Stimulated activated naive CD8-positive, alpha-beta T cell treated with anti-CD3 and anti-CD28 coated beads, Interleukin-15, amount 100 ng/mL, for 72 hours (primary cell): Measurements from ENCODE around the gene SHOC2.

Source experiments
- ATAC-seq: fragments of 150-1000 bp; cut with Tn5 transposase; 2 replicates; pipeline ENCODE4 v1.10.0; 2021; ENCODE audit warnings: mild to moderate bottlenecking, moderate library complexity
- DNase-seq, 2 donors: peaks; one replicate each; pipeline ENCODE4 v3.0.0; 2021 to 2022
- H3K27ac Mint-ChIP-seq, 2 donors: one replicate each; pipeline ENCODE4 v1.8.0; 2022; ENCODE audit warnings: mild to moderate bottlenecking in 2 of 2, mixed read lengths in 2 of 2, moderate library complexity in 2 of 2
- H3K27me3 Mint-ChIP-seq: one replicate; pipeline ENCODE4 v1.8.0; 2022; ENCODE audit warnings: mixed read lengths
- H3K4me1 Mint-ChIP-seq: one replicate; pipeline ENCODE4 v1.8.0; 2022; ENCODE audit warnings: mild to moderate bottlenecking, mixed read lengths
- H3K4me3 Mint-ChIP-seq, 2 donors: one replicate each; pipeline ENCODE4 v1.8.0; 2022; ENCODE audit warnings: mild to moderate bottlenecking in 2 of 2, mixed read lengths in 2 of 2, moderate library complexity in 1 of 2
- H3K9me3 Mint-ChIP-seq, 2 donors: one replicate each; pipeline ENCODE4 v1.8.0; 2022; ENCODE audit warnings: mixed read lengths in 2 of 2

SHOC2 gene

DNA sequence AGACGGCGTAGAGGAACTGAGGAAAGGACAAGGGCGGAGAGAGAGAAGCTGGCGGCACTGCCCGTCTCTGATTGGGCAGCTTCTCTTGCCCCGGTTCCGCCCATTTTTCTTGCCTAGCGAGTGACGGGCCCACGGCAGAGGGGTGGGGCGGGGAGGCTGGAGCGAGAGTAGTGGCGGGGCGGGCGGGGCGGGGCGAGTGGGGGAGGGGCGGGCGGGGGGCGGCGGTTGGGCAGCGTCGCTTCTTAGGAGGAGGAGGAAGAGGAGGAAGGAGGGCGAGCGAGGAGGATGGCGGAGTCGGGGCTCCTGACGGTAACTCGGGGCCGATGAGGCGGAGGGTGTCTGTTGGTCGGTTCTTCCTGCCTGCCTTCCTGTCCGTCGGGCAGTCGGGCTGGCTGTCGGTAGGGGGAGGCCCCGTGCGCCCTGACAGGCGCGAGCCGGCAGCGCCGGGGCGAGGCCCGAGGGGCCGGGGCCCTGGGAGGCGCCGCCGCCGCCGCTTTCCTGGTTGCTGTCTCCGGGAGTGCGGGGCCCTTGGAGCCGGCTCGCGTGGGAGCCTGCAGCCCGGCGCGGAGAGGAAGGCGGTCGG lies at the start of gene SHOC2:
TSS of gene SHOC2 (plus strand) at position 256 of the 583 bp plus-strand sequence. CDS start 44,755 bp downstream, outside the sequence.
- Mint-ChIP-seq H3K27me3 (no peaks in the 10 kb centered on the region), H3K9me3 (no peaks in the 10 kb centered on the region), H3K4me1 (peaks cover 45% of the 10 kb centered on the region), H3K4me3 (peak within 1 kb of the TSS; percentile 90 to 97), H3K27ac (peak within 1 kb of the TSS; percentile 99 to 100)
- DNase-seq (peak; percentile 98 to 100), ATAC-seq (peak; percentile 67)

DNA sequence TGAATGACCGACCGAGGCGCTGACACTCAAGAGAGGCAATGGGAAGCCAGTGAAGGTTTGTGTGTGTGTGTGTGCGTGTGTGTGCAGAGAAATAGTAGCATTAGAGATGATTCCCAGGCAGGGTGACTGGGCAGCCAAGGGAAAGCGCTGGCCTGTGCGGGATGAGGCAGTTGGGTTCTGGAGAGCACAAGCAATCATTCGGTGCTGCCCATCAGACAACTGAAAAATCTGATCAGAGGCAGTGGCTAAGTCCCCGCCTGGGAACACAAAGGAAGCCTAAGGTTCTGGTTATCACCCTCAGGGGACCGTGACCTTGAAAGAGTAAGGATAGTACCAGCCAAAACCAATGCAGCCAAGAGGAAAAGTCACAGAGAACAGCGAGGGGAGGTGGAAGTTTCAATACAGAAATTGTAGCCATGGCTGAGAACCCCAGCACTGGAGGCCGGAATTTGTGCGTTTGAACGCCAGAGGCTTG lies 48.5 kb upstream of the SHOC2 start:
- Mint-ChIP-seq H3K4me1 (peaks cover 62% of the 10 kb centered on the region), H3K4me3 (peak overlapping the region; percentile 83 to 93), H3K27me3 (no peaks in the 10 kb centered on the region), H3K27ac (peak overlapping the region; percentile 97 to 98), H3K9me3 (no peaks in the 10 kb centered on the region)
- DNase-seq (no peak), ATAC-seq (no peak)

DNA sequence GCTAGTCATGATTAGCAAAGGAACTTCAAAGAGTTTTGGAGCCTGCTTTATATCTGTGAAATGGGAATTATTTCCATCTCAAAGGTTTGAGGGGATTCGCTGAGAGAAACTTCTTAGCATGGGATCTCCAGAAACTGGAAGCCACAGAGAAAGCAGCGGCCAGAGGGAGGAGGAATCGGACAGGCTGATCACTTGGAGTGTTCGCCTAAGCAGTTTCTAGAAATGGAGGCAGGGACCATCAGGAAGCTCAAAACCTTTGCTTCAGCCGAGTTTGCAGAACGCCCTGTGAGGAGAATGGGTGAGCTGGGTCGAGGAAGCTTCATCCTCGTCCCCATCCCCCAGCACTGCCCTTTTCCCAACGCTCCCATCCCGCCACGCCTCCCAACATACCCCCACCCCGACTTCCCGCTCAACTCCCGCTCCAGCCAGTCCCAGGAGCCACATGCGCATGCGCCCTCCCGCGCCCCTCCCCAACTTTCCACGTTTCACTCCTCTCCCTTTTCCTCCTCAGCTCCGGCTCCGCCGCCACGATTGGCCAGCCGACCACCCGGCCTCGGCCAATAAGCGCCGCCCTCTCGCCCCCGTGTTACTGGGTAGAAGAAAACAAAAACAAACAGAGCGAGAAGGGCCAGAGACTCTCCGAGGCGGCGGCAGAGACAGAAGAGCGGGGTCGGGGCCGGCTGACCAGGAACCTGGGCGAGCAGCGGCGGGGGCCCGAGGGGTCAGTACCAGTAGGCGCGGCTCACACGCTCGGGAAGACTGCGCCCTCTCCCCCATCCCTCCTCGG lies 47.9 kb upstream of the SHOC2 start, which contains the start of gene PDCD4:
TSS of gene PDCD4 (plus strand) at position 631 of the 787 bp plus-strand sequence. CDS start 4,100 bp downstream, outside the sequence.
- Mint-ChIP-seq H3K27me3 (no peaks in the 10 kb centered on the region), H3K4me1 (peaks cover 58% of the 10 kb centered on the region), H3K27ac (peak within 1 kb of the TSS; percentile 98 to 100), H3K9me3 (no peaks in the 10 kb centered on the region), H3K4me3 (peak within 1 kb of the TSS; percentile 83 to 93)
- DNase-seq (peak; percentile 91 to 96), ATAC-seq (peak; percentile 80)

DNA sequence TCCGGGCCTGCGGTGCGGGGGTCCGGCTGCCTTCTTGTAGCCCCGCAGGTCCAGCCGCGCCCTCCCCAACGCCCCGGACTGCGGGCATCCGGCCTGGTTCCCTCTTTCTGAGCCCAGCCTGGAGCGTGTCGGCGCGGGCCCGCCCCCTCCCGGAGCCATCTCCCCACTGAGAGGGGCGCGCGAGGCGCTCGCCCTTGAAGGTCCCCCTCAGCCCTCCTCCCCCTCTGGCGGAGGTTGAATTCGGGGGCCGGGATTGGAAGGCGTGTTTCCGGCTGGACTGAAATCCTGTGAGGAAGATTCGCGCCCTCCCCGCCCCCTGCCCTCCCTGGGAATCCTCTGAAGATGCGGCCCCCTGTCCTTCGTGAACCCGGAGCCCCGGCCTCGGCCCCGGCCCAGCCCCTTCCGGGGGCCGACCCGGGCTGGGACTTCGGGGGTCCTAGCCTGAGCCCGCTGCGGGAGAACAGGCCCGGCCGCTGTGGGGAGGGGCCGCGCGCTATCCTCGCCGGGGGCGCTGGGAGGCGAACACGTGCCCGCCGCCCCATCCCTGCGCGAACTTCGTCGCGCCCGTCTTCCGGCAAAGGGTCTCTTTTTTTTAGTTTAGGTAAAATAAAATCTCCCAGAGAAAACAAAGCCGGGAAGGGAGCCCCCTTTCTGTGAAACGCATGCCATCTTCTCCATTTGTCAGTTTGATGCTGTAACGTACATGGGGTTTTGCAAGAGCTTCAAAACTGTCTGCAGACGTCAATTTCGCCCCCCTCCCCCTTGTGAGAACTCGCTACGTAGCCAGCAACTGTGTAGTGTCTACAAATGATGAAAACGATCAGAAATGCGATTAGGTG lies 47.0 kb upstream of the SHOC2 start:
- Mint-ChIP-seq H3K27ac (peak overlapping the region; percentile 98 to 100), H3K27me3 (no peaks in the 10 kb centered on the region), H3K4me1 (peaks cover 54% of the 10 kb centered on the region), H3K9me3 (no peaks in the 10 kb centered on the region), H3K4me3 (peak overlapping the region; percentile 83 to 93)
- peak; percentile 83 for ATAC-seq
- DNase-seq = peak; percentile 86 to 91

DNA sequence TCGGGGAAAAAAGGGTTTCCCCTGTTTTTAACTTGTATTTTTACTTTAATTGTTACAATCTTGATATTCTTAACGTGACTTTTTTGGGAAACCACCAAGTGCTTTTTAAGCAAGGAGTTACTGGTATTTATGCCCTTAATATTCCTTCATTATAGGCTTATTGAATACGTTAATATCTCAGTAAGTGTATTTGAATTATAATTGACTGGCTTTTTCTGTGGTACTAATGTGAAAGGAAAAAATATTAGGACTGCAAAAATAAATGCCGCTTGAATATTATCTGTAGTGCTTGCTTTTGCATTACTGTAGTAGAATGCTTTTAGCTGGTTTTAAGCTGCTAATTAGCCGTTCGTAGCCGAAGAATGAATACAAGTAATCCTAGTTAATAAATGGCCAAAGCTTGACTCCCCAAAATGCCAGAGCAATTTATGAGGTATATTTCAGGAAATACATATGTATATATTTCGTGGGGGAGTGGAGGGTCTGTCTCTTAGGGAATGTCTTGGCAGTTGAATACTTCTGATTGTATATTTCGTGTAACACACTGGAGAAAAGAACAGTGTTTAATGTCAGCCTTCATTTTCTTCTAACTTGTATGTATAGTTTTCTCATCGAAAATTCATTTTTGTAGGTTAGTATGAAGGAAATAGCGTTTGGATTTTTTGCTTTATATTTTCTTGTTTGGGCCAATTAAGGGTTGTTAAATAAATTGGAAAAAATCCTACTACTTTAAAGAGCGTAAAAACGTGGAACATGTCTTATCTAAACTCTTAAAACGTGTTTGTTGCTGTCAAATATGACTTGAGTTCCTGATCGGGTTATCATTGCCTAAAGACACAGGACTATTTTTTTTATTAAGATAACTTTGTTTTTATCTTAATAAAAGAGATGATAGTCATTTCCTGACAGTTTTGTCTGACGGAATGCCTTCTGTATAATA lies 46.1 kb upstream of the SHOC2 start:
- H3K9me3 Mint-ChIP-seq = no peaks in the 10 kb centered on the region
- H3K27ac Mint-ChIP-seq = peak overlapping the region; percentile 98 to 100
- ATAC-seq (no peak), DNase-seq (no peak)
- peak overlapping the region; percentile 83 to 93 for H3K4me3 Mint-ChIP-seq
- no peaks in the 10 kb centered on the region for H3K27me3 Mint-ChIP-seq
- H3K4me1 Mint-ChIP-seq = peaks cover 54% of the 10 kb centered on the region

DNA sequence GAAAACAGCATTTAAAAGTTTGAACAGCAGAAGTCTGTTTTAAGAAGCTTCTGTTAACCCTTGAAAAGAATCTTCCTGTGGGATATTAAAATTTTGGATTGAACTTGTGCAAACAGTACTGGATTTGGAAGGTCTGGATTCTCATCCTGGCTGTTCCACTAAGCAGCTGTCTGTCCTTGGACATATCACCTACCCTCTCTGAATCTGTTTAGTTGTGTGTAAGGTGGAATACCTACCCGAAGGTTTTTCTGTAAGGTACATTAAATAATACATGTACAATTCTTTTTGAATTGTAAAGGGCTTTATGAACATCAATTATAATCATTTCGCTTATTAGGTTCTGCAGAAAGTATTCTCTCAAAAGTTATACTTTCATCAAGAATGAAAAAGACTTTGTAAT lies 45.5 kb upstream of the SHOC2 start:
- no peak for ATAC-seq
- no peaks in the 10 kb centered on the region for H3K27me3 Mint-ChIP-seq
- H3K27ac Mint-ChIP-seq = peak overlapping the region; percentile 94 to 98
- peaks cover 55% of the 10 kb centered on the region for H3K4me1 Mint-ChIP-seq
- H3K4me3 Mint-ChIP-seq = peak overlapping the region; percentile 68 to 93
- no peak for DNase-seq
- H3K9me3 Mint-ChIP-seq = no peaks in the 10 kb centered on the region

DNA sequence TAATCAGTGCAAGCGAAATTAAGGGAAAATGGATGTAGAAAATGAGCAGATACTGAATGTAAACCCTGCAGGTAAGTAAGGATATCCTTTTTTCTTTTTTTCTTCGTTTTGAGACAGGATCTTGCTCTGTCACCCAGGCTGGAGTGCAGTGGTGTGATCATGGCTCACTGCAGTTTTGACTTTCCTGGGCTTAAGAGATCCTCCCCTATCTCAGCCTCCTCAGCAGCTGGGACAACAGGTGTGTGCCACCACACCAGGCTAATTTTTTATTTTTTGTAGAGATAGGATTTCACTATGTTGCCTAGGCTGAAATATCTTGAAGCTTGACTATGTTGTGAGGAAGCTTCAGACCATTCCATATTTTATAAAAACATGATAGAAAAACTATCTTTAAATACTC lies 43.4 kb upstream of the SHOC2 start:
- Mint-ChIP-seq H3K4me3 (peak overlapping the region; percentile 49 to 66), H3K4me1 (peaks cover 55% of the 10 kb centered on the region), H3K9me3 (no peaks in the 10 kb centered on the region), H3K27me3 (no peaks in the 10 kb centered on the region), H3K27ac (peak overlapping the region in 1 of 2 donors; percentile 12)
- ATAC-seq (no peak), DNase-seq (no peak)

DNA sequence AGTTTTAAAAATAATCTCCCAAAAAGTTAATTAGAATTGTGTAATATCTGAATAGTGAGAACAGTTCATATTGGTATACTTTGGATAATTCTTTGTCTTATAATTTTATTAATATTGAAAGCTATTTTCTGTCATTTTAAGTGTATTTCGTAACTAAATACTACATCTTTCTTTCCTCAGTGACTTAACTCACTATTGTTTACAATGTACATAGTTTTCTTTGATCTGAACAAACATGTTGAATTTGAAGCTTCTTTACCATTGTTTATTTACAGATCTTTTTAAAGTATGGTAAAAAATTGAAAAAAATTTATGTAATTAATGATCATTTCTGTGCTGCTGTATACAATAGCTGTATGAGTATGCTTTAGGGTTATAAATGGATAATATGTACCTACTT lies 42.6 kb upstream of the SHOC2 start:
- H3K4me1 Mint-ChIP-seq = peaks cover 57% of the 10 kb centered on the region
- ATAC-seq (no peak), DNase-seq (no peak)
- no peak overlapping the region for H3K27ac Mint-ChIP-seq
- H3K27me3 Mint-ChIP-seq = no peaks in the 10 kb centered on the region
- peak overlapping the region in 1 of 2 donors; percentile 62 for H3K4me3 Mint-ChIP-seq
- no peaks in the 10 kb centered on the region for H3K9me3 Mint-ChIP-seq

DNA sequence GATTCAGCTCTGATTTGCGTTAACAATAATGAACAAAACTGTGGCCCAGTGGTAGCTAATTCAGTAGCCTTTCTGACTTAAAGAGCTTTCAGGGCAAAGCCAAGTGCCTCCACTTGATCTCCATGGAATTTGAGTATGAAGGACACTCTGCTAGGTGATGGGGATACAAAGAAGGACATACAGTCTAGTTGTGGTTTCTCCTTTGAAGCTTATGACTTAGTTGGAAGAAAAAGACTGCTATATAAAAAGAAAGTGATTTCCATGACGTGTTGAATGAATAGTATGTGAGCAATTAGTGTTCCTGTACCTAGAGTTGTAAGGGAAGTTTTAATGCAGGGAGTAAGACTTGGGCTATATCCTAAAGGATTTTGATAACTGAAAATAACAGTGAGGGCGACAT lies 39.4 kb upstream of the SHOC2 start:
- no peaks in the 10 kb centered on the region for H3K9me3 Mint-ChIP-seq
- DNase-seq (no peak), ATAC-seq (no peak)
- H3K4me1 Mint-ChIP-seq = peaks cover 83% of the 10 kb centered on the region
- H3K27me3 Mint-ChIP-seq = no peaks in the 10 kb centered on the region
- peak overlapping the region; percentile 2 to 39 for H3K4me3 Mint-ChIP-seq
- H3K27ac Mint-ChIP-seq = peak overlapping the region in 1 of 2 donors; percentile 66

DNA sequence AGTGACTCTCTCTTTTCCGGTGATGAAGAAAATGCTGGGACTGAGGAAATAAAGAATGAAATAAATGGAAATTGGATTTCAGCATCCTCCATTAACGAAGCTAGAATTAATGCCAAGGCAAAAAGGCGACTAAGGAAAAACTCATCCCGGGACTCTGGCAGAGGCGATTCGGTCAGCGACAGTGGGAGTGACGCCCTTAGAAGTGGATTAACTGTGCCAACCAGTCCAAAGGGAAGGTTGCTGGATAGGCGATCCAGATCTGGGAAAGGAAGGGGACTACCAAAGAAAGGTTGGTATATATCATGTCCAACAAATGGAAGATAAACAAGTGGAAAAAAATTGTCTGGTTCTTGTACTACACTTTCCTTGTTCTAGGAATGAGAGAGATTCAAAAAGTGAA lies 38.2 kb upstream of the SHOC2 start:
- ATAC-seq = no peak
- Mint-ChIP-seq H3K27me3 (no peaks in the 10 kb centered on the region), H3K4me1 (peaks cover 82% of the 10 kb centered on the region), H3K9me3 (no peaks in the 10 kb centered on the region), H3K4me3 (peak overlapping the region; percentile 48 to 59), H3K27ac (peak overlapping the region in 1 of 2 donors; percentile 81)
- no peak for DNase-seq

DNA sequence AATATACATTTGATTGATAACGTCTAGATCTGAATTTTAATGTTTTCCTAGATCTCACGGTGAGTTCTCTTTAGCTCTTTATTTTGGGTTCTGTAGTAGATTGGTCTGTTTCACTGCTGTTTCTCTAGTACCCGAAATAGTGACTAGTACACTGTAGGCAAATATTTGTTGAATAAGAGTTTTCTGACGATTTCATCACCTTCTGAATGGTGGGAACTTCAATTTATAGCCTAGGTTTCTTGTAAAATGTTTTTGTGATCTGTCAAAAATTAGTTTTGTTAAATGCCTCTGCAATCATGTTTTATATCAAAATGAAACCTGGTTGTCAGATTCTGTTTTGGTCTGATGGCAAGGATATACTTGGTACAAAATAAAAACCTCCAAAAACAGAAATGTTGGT lies 37.5 kb upstream of the SHOC2 start:
- peak overlapping the region; percentile 20 to 59 for H3K4me3 Mint-ChIP-seq
- no peak for DNase-seq
- no peak for ATAC-seq
- H3K27me3 Mint-ChIP-seq = no peaks in the 10 kb centered on the region
- H3K27ac Mint-ChIP-seq = peak overlapping the region in 1 of 2 donors; percentile 8
- no peaks in the 10 kb centered on the region for H3K9me3 Mint-ChIP-seq
- H3K4me1 Mint-ChIP-seq = peaks cover 85% of the 10 kb centered on the region

DNA sequence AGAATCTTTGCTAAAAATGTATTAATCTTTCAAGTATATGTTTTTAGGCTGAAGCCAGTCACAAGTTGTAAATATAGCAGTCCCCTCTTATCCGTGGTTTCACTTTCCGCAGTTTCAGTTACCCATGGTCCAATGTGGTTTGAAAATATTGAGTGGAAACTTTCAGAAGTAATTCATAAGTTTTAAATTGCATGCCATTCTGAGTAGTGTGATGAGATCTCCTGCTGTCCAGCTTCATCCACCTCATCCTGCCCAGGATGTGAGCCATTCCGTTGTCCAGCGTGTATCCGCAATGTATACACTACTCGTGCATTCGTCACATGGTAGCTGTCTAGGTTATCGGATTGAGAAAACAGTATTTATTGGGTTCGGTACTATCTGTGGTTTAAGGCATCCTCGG lies 35.5 kb upstream of the SHOC2 start:
- H3K9me3 Mint-ChIP-seq = no peaks in the 10 kb centered on the region
- H3K4me1 Mint-ChIP-seq = peaks cover 78% of the 10 kb centered on the region
- H3K27me3 Mint-ChIP-seq = no peaks in the 10 kb centered on the region
- DNase-seq (no peak), ATAC-seq (peak; percentile 76)
- peak overlapping the region; percentile 75 to 81 for H3K27ac Mint-ChIP-seq
- H3K4me3 Mint-ChIP-seq = peak overlapping the region; percentile 38 to 77

DNA sequence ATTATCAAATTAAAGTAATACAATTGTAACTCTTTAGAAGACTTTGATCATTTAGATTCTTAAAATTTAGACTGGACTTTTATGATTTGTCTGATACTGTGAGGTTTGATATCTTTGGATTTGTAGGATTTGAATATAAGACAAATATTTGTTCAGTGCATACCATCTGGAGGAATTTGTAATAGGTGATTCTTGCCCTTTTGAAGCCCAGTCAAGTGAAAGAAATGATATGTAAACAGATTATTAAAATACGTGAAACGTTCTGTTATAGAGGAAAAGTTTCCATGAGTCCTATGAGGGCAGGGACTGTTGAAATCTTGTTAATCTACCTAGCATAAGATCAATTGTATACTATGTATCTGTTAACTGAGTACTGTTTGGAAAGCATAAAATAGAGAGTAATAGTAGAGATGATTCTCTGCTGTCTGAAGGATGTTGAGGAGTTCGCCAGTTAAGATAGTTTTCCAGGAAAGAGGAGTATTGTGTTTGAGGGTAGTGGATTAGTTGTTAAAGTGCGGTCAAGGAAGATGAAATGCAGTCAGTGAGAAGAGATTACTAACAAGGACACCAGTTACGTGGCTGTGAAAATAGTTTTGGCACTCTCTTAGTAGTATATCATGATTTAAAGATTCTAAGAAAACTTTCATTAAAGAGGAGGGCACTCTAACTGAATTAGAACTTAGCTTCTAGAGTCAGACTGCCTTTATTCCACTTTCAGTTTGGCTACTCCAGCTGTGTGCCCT lies 33.3 kb upstream of the SHOC2 start:
- DNase-seq (no peak), ATAC-seq (no peak)
- peak overlapping the region in 1 of 2 donors; percentile 2 for H3K27ac Mint-ChIP-seq
- H3K4me1 Mint-ChIP-seq = peaks cover 70% of the 10 kb centered on the region
- H3K27me3 Mint-ChIP-seq = no peaks in the 10 kb centered on the region
- peak overlapping the region; percentile 1 to 33 for H3K4me3 Mint-ChIP-seq
- H3K9me3 Mint-ChIP-seq = no peaks in the 10 kb centered on the region

DNA sequence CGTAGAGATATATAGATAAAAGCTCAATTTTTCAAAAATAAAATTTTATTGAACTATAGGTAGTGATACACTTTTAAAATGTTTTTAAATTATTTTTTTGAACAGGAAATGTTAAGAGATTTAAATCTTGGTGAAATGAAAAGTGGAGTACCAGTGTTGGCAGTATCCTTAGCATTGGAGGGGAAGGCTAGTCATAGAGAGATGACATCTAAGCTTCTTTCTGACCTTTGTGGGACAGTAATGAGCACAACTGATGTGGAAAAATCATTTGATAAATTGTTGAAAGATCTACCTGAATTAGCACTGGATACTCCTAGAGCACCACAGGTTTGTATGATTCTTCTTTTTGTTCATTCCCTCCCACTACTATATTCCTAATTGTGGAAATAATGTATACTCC lies 31.8 kb upstream of the SHOC2 start:
- Mint-ChIP-seq H3K4me3 (no peak overlapping the region), H3K27me3 (no peaks in the 10 kb centered on the region), H3K27ac (no peak overlapping the region), H3K9me3 (no peaks in the 10 kb centered on the region), H3K4me1 (peaks cover 69% of the 10 kb centered on the region)
- no peak for DNase-seq
- no peak for ATAC-seq
